Liver (tissue), 3 donors: ENCODE measurements around the gene BPI.

Experiments
- EGR1 ChIP-seq, 2 donors: IDR thresholded peaks; 2 replicates each; pipeline ENCODE4 v1.6.1; 2016 to 2018; ENCODE audit warnings: antibody characterized with exemption in 2 of 2, low read depth in 2 of 2
- FOXA1 ChIP-seq: IDR thresholded peaks from 2 replicates; pipeline ENCODE4 v1.6.1; 2016; ENCODE audit warnings: antibody characterized with exemption
- FOXA2 ChIP-seq: IDR thresholded peaks from 2 replicates; pipeline ENCODE4 v1.6.1; 2016; ENCODE audit warnings: antibody characterized with exemption
- GABPA ChIP-seq, 2 donors: IDR thresholded peaks in 1 of 2; conservative IDR thresholded peaks in 1 of 2; 2 replicates each; pipeline ENCODE4 v1.6.1; 2016; ENCODE audit warnings: antibody characterized with exemption in 2 of 2, mild to moderate bottlenecking in 1 of 2, moderate library complexity in 1 of 2
- JUND ChIP-seq, 2 donors: IDR thresholded peaks; 2 replicates each; pipeline ENCODE4 v1.6.1; 2016; ENCODE audit warnings: antibody characterized with exemption in 2 of 2
- NR2F2 ChIP-seq: IDR thresholded peaks from 2 replicates; pipeline ENCODE4 v1.6.1; 2016; ENCODE audit warnings: antibody characterized with exemption
- RAD21 ChIP-seq, 2 donors: IDR thresholded peaks; 2 replicates each; pipeline ENCODE4 v1.6.1; 2016; ENCODE audit warnings: antibody characterized with exemption in 2 of 2, mild to moderate bottlenecking in 2 of 2
- REST ChIP-seq: IDR thresholded peaks from 2 replicates; pipeline ENCODE4 v1.6.1; 2016; ENCODE audit warnings: antibody characterized with exemption, mild to moderate bottlenecking
- SP1 ChIP-seq: IDR thresholded peaks from 2 replicates; pipeline ENCODE4 v1.6.1; 2018; ENCODE audit warnings: antibody characterized with exemption, mild to moderate bottlenecking
- TAF1 ChIP-seq: conservative IDR thresholded peaks from 2 replicates; pipeline ENCODE4 v1.6.1; 2016; ENCODE audit warnings: antibody characterized with exemption, mild to moderate bottlenecking
- YY1 ChIP-seq: IDR thresholded peaks from 2 replicates; pipeline ENCODE4 v1.6.1; 2016; ENCODE audit warnings: antibody characterized with exemption, mild to moderate bottlenecking
- ZBTB33 ChIP-seq: IDR thresholded peaks from 2 replicates; pipeline ENCODE4 v1.6.1; 2016; ENCODE audit warnings: antibody characterized with exemption
- TF ChIP-seq, protein P1 (sequence below): fragments of 150-350 bp; IDR thresholded peaks from 2 replicates; pipeline ENCODE4 v1.5.1; 2017; ENCODE audit warnings: improper control_type of control experiment, low read depth, low read length; ENCODE audit not compliant: missing input control
- TF ChIP-seq, protein P2 (sequence below): IDR thresholded peaks from 2 replicates; pipeline ENCODE4 v1.6.1; 2016; ENCODE audit warnings: antibody characterized with exemption
- donor health status: healthy.
- donor health status: healthy.

- TF ChIP-seq, protein P1, sequence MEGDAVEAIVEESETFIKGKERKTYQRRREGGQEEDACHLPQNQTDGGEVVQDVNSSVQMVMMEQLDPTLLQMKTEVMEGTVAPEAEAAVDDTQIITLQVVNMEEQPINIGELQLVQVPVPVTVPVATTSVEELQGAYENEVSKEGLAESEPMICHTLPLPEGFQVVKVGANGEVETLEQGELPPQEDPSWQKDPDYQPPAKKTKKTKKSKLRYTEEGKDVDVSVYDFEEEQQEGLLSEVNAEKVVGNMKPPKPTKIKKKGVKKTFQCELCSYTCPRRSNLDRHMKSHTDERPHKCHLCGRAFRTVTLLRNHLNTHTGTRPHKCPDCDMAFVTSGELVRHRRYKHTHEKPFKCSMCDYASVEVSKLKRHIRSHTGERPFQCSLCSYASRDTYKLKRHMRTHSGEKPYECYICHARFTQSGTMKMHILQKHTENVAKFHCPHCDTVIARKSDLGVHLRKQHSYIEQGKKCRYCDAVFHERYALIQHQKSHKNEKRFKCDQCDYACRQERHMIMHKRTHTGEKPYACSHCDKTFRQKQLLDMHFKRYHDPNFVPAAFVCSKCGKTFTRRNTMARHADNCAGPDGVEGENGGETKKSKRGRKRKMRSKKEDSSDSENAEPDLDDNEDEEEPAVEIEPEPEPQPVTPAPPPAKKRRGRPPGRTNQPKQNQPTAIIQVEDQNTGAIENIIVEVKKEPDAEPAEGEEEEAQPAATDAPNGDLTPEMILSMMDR, result no peak
- TF ChIP-seq, protein P2, sequence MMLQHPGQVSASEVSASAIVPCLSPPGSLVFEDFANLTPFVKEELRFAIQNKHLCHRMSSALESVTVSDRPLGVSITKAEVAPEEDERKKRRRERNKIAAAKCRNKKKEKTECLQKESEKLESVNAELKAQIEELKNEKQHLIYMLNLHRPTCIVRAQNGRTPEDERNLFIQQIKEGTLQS, result no peak
- no peak for TF ChIP-seq EGR1 (IDR thresholded peaks at IDR 0.05; ENCODE audit: low read depth in 2 of 2)
- TF ChIP-seq JUND (IDR thresholded peaks at IDR 0.05), result no peak
- no peak for TF ChIP-seq REST
- no peak for TF ChIP-seq YY1
- no peak for TF ChIP-seq ZBTB33
- TF ChIP-seq SP1, result no peak
- no peak for TF ChIP-seq GABPA (IDR thresholded peaks at IDR 0.05 in 1 of 2, conservative IDR thresholded peaks at IDR 0.05 in 1 of 2)
- TF ChIP-seq FOXA2, result no peak
- TF ChIP-seq FOXA1, result no peak
- no peak for TF ChIP-seq RAD21 (IDR thresholded peaks at IDR 0.05)
- no peak for TF ChIP-seq TAF1
- no peak for TF ChIP-seq NR2F2
Measured at GRCh38 chr20:38369389-38369788, 65.4 kb downstream of the BPI start.
